PC-3 (cell line): ENCODE measurements around the gene FSTL4.

ENCODE experiments used
- EZH2phosphoT487 ChIP-seq: fragments of 300-600 bp; sonication (generic); IDR thresholded peaks from 2 replicates; pipeline ENCODE4 v1.6.1; 2018; ENCODE audit warnings: mild to moderate bottlenecking, antibody characterized with exemption, low read length, borderline replicate concordance
- TF ChIP-seq, protein P1 (sequence below): fragments of 300-600 bp; sonication (generic); conservative IDR thresholded peaks from 2 replicates; pipeline ENCODE4 v1.5.1; 2017; ENCODE audit warnings: antibody characterized with exemption, low read depth, mild to moderate bottlenecking, low read length

GRCh38 chr5:133599044-133599443 lies 13.3 kb downstream of the FSTL4 start:
- TF ChIP-seq, protein P1, sequence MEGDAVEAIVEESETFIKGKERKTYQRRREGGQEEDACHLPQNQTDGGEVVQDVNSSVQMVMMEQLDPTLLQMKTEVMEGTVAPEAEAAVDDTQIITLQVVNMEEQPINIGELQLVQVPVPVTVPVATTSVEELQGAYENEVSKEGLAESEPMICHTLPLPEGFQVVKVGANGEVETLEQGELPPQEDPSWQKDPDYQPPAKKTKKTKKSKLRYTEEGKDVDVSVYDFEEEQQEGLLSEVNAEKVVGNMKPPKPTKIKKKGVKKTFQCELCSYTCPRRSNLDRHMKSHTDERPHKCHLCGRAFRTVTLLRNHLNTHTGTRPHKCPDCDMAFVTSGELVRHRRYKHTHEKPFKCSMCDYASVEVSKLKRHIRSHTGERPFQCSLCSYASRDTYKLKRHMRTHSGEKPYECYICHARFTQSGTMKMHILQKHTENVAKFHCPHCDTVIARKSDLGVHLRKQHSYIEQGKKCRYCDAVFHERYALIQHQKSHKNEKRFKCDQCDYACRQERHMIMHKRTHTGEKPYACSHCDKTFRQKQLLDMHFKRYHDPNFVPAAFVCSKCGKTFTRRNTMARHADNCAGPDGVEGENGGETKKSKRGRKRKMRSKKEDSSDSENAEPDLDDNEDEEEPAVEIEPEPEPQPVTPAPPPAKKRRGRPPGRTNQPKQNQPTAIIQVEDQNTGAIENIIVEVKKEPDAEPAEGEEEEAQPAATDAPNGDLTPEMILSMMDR = no peak
- no peak for TF ChIP-seq EZH2phosphoT487
